NCI-H69 (cell line): ENCODE data around the gene NOTCH1.
A peak's percentile ranks its signal among the peaks of the same experiment; 100 is the strongest.
"Not testable (repeated sequence)": the region's sequence is repeated elsewhere in the genome, so short reads cannot be mapped to it uniquely, and the experiment has no call there.

Experiments used
- DNase-seq: peaks from one replicate; lab custom pipeline; 2025; lab: John Stamatoyannopoulos, UW

Gene NOTCH1

DNA sequence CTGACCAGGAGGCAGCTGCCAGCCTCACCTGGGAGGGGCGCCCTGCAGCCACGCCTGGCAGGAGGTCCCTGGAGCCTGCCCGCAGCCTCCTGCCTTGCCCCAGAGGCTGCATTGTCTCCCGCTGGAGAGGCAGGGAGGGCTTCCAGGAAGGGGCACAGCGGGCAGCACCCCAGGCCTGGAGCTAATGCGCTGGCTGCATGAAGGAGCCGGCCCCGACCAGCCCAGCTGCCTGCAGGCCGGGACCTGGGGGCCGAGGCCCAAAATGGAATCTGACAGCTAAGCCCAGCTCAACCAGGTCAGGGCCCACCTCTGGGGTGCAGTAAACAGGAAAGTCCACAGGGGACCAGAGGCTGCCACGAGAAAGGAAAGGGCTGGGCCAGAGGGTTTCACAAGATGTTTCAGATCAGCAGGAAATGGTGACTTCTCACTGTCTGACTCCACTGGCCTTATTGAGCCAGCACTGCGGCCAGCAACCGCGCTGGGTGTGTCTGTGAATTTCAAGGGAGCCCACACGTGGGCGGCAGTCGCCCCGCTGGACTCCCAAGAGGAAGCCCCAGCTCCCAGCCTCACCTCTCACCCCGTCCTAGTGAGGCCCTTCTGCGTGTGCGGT lies 18.6 kb upstream of the NOTCH1 start:
- peak; percentile 64 for DNase-seq

DNA sequence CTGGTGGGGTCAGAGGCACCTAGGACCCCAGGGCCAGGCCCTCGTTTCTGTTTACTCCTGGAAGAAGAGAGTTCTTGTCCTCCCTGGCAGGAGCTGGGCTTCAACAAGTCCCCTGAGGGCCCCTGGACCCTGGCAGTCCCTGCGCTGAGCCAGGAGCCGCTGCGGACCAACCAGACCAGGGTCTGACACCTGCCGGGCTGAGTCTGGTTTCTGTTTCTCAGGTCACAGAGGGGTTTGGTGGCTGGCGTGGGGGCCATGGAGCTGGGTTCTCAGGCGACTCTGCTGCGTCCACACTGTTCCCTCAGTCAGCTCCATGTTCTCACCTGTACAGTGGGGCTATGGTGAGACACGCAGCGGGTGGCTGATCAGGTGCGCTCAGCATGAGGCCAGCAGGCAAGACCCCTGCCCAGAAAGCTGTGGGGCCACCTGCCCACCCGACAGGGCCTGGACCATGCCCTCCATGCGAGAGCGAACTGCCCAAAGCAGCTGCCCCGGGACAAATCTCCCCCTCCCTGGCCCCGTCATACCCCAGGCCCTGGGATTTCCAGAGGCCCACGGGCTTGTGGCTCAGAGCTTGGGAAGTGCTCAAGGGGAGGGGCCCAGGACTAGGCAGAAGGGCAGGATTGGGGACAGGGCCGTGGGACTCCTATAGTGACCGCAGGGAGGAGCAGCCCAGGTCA lies 17.9 kb upstream of the NOTCH1 start:
- no peak for DNase-seq

- no peak for DNase-seq
These were observed 17.1 kb upstream of the NOTCH1 start for GRCh38 chr9:136562746-136563495.

GRCh38 chr9:136561779-136562178 lies 15.9 kb upstream of the NOTCH1 start:
- DNase-seq, result no peak

DNA sequence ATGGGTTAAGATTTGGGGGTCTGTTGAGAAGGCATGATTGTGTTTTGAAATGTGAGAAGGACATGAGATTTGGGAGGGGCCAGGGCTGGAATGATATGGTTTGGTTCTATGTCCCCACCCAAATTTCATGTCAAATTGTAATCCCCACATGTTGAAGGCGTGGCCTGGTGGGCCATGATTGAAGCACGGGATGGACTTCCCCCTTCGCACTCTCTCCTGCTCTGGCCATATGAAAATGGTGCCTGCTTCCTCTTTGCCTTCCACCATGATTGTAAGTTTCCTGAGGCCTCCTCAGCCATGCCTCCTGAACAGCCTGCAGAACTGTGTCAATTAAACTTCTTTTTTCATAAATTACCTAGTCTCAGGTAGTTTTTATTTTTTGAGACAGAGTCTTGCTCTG lies 14.7 kb upstream of the NOTCH1 start:
- no peak for DNase-seq

DNA sequence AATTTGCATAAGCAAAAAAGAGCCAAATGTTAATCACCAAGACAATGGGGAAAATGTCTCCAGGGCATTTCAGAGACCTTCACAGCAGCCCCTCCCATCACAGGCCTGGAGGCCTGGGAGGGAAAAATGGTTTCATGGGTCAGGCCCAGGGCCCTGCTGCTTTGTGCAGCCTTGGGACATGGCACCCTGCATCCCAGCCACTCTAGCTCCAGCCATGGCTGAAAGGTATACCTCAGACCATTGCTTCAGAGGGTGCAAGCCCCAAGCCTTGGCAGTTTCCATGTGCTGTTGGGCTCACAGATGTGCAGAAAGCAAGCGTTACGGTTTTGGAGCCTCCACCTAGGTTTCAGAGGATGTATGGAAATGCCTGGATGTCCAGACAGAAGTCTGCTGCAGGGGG lies 13.5 kb upstream of the NOTCH1 start:
- not testable (repeated sequence) for DNase-seq

DNA sequence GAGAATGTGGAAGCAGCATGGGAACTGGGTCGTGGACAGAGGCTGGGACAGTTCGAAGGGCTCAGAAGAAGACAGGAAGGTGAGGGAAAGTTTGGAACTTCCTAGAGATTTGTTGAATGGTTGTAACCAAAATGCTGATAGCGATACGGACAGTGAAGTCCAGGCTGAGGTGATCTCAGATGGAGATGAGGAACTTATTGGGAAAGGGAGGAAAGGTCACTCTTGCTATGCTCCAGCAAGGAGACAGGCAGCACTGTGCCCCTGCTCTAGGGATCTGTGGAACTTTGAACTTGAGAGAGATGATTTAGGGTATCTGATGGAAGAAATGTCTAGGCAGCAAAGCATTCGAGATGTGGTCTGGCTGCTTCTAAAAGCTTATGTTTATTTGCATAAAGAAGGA lies 13.0 kb upstream of the NOTCH1 start:
- not testable (repeated sequence) for DNase-seq

DNA sequence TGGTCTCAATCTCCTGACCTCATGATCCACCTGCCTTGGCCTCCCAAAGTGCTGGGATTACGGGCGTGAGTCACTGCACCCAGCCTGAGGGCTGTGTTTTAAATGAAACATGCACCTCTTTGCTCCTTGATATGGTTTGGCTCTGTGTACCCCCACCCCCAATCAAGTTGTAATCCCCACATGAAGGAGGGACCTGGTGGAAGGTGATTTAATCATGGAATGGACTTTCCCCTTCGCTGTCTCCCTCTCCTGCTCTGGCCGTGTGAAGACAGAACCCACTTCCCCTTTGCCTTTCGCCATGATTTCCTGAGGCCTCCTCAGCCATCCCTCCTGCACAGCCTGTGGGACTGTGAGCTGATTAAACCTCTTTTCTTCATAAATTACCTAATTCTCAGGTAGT lies 12.5 kb upstream of the NOTCH1 start:
- no peak for DNase-seq

GRCh38 chr9:136557036-136557435 lies 11.2 kb upstream of the NOTCH1 start:
- no peak for DNase-seq

DNA sequence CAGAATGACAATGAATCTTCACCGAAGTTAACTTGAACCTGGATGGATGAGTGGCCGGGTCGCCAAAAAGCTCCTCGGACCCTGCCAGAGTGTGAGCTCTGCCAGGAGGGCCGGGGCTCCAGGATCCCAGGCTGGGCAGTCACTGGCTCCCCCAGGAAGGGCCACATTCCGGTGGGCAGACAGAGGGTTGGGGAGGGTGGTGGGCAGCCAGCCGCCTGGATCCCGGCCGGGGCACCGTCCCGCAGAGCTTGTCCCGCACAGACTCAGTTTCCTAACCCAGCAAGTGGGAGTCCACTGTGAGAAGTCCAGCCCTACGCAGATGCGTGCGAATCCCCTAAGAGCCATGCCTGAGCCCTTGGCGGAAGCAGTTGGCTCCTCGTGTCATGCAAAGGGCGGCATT lies 10.3 kb upstream of the NOTCH1 start:
- DNase-seq, result no peak

DNA sequence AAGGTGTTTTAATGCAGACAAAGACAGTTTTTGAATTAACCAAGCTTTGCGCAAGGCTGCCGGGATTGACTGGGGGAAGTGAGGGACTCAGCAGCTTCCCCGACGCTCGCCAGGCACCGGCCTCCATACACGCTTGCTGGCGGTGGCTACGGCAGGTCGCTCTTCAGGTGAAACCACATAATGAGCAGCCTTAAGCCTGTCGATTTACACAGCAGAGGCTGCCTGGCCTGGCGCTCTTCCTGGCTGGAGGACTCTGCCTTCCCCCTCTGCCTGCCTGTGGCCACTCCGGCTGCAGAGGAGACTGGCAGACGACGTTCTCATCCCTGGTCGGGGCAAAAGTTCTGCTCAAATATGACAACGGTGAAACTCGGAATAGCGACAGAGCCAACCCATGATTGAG lies 9.0 kb upstream of the NOTCH1 start:
- DNase-seq, result no peak

GRCh38 chr9:136553581-136553980 lies 7.7 kb upstream of the NOTCH1 start:
- no peak for DNase-seq

GRCh38 chr9:136552117-136552703 lies 6.4 kb upstream of the NOTCH1 start:
- DNase-seq, result no peak

DNA sequence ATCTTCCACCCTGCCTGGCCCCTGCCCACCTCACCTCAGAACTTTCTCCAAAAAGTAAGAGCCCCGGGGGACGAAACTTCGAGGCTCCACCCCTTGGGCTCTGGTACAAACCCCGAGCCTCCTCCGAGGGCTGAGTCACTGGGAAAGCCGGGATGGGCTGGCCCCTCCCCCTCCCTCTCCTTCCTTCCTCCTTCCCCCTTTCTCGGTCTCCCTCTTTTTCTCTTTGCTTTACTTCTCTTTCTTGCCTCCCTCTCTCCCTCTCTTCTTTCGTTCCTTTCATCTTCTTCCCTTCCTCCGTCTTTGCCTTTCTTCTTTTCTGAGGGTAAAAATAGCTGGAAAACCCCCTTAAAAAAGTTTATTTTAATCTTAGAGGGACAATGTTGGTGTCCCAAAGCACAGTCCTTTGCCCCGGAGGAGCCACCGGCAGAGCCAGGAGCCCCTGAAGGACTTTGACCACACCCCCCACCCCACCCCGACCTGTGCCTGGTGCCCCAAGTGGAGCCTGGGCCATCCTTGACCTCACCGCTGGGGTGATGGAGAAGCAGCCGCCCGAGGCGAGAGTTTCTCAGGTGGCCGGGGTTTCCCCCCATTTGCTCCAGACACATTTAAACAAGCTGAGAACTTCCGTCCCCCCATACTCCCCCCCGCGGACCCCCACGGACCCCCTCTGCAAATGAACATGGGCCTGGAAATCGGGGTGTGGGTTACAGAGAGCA lies 5.7 kb upstream of the NOTCH1 start:
- no peak for DNase-seq

- no peak for DNase-seq
These were observed 4.8 kb upstream of the NOTCH1 start for GRCh38 chr9:136550439-136551289.

DNA sequence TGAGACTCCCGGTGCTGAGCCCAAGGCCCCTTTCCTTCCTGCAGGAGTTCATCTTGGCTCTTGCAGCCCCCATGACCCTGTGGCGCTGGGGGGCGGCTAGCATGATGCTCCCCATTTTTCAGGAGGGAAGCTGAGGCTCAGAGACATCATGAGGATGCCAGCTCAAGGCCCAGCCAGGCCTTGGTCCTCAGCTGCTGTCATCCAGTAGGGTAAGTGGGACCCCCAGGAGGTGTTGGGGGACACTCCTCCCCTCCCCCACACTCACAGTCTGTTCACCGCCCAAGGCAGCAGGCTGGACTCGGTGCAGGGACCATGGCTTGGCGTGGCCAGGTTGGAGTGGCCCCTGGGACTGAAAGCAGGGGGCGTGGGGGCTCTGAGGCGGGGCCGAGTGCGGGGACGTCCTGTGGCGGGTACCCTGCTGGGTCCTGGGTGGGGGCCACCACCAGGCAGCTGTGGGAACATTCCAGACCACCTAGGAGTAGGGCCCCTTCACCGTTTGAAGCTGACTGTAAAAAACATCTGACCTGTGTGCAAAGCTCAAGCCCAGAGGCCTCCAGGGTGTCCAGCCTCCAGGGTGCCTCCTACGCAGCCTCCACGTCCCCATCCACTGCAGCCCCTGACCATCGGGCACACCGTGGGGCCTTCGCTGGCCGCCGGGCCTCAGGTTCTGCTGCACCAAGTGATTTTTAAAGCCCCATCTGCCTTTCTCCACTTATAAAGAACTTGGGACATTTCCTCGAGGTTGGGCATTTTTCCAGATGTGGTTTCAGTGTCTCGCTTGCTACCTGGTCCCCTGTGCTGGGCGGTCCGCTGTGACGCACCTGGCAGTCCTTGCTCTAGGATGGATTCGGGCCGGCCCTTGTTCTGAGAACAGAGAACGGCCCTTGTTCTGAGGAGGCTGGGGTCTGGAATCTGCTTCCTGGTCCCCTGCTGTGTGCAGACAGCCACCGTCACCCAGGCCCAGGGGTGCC lies 3.4 kb upstream of the NOTCH1 start:
- DNase-seq, result no peak

DNA sequence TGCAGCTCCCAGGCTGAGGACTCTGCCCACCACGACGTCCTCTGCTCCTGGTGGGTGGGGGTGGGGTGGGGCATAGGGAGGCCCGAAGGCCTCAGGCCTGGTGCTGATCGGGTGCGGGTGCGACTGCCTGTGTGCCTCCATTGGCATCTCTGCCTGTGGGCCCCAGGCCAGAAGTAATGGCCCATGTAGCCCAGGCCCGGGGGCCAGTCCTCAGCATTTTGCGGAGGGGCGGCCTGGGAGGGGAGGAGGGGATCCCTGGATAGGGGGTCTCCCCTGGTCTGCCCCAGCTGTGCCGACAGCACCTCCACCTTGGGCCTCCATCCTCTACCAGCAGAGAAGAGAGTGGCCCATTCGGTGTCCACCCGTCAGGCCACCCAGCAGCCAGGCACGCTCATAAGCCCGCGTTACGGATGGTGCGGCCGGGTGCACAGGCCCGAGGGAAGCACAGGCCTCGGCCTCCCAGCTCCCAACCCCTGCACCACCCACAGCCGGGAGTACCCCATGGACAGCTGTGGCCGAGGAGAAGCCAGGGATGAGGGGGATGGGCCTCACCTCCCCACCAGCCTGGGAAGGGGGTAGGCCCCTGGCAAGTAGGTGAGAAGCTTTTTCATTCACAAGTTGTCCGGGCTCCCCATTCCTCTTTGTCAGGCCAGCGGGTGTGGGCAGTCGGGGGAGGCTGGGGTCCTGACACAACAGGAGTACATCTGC lies 1.8 kb upstream of the NOTCH1 start:
- DNase-seq, result no peak

DNA sequence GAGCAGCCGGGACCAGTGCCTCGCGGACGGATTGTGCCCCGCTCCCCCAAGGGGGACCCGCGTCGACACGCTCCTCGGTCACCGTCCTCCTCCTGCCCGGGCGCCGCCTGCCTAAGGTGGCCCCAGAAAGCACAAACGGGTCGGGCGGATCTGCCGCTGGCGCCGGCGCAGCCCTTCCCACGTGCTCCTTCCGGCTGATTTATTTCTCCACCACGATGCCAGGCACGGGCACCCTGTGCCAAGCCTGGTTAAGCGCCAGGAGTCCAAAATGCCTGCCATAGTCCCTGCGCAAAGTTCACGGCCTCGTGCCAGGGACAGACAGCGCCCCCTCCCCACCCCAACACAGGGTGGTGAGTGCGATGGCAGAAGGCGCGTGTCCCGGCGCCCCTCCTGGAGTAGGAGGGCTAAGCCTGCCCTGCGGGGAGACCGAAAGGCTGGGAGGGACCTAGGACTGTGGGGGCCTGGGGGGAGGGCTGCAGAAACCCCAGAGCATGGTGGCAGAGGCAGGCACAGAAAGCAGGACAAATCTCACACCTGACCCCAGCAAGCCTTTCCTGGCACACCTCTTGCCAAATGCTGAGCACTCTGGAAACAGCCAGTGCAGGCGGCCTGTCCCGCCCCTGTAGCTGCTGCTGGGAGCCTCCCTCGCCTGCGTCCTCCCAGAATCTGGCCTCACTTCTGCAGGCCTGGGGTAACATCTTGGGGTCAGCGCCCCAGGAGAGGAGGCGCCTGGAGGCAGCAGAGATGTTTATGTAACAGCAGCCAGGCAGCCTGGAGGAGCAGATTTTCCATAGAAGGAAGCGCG lies 1.1 kb upstream of the NOTCH1 start:
- peak; percentile 54 for DNase-seq

DNA sequence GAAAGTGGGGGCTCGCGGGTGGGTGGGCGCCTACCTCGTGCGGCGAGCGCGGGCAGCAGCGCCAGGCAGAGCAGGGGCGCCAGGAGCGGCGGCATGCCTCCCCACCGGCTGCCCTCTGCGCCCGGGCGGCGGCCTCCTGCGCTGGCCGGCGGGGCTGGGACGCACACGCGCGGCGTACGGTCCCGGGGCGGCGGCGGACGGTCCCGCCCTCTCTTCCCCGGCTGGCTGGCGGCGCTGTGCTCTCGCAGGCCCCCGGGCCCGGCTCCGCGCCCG lies 220 bp downstream of the NOTCH1 start:
- DNase-seq, result no peak
